Activated CD8-positive, alpha-beta T cell treated with anti-CD3 and anti-CD28 coated beads, Interleukin-2, amount 10 ng/mL, durations not matched to agents 7 days and 5 days (primary cell): ENCODE results near the gene OTOF. TPM values are rescaled to one million over a fixed set of nuclear protein-coding genes. Genes with fewer than 3 reads are reported as not detected.
A peak's percentile ranks its signal among the peaks of the same experiment; 100 is the strongest.

Experiments used
- ATAC-seq: fragments of 150-1000 bp; cut with Tn5 transposase; one replicate; pipeline ENCODE4 v1.10.0; 2021; ENCODE audit warnings: moderate library complexity
- CTCF ChIA-PET: fragments of 350-600 bp; sonication (Branson Sonifier 250); formaldehyde crosslinking; loops from one replicate; lab custom pipeline; 2021; ENCODE audit warnings: antibody characterized with exemption; lab: Charles Lee
- POLR2A ChIA-PET: fragments of 350-600 bp; sonication (Branson Sonifier 250); formaldehyde crosslinking; loops from one replicate; lab custom pipeline; 2021; ENCODE audit warnings: antibody characterized with exemption; lab: Charles Lee
- DNase-seq: peaks from one replicate; pipeline ENCODE4 v3.0.0-alpha.2; 2020
- H3K27ac Mint-ChIP-seq: one replicate; pipeline ENCODE4 v1.8.0; 2021; ENCODE audit warnings: mild to moderate bottlenecking, mixed read lengths
- H3K27me3 Mint-ChIP-seq: one replicate; pipeline ENCODE4 v1.8.0; 2021; ENCODE audit warnings: low read depth, mixed read lengths
- H3K36me3 Mint-ChIP-seq: one replicate; pipeline ENCODE4 v1.8.0; 2021; ENCODE audit warnings: low read depth, mixed read lengths
- H3K4me1 Mint-ChIP-seq: one replicate; pipeline ENCODE4 v1.8.0; 2021; ENCODE audit warnings: low read depth, mixed read lengths
- H3K4me3 Mint-ChIP-seq: one replicate; pipeline ENCODE4 v1.8.0; 2021; ENCODE audit warnings: mild to moderate bottlenecking, mixed read lengths
- H3K9me3 Mint-ChIP-seq: one replicate; pipeline ENCODE4 v1.8.0; 2022; ENCODE audit warnings: mixed read lengths; ENCODE audit not compliant: insufficient read depth
- total RNA-seq, 2 experiments: library from RNA; stranded (reverse); gene quantifications; one replicate each; pipeline ENCODE4 v1.2.3, GENCODE V29; 2021

Gene OTOF
- total RNA-seq, 2 experiments from 2014 or later: 17.2 to 19.9 TPM

DNA sequence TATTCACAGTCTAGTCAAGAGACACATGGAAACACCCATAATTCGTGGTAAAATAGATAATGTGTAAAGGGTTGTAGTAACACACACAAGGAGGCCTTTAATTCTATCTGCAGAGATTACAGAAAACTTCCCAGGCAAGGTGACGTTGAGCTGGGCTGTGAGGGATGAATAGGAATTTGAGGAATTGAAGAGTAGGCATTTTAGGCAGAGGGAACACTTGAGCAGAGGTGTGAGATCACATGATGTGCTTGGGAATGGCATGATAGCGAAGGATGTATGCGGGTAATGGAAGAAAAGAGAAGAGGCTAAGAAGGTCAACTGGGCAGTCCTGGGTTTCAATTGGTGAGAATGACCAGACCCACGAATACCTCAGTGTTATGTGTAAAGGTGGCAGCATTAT is 56.0 kb downstream of the OTOF start:
- Mint-ChIP-seq H3K9me3 (no peaks in the 10 kb centered on the region), H3K4me1 (no peaks in the 10 kb centered on the region), H3K36me3 (no peaks in the 10 kb centered on the region), H3K27me3 (peaks cover 26% of the 10 kb centered on the region), H3K4me3 (no peak overlapping the region), H3K27ac (no peak overlapping the region)
- ATAC-seq (no peak), DNase-seq (no peak)
- POLR2A ChIA-PET: no interaction called here
- CTCF ChIA-PET: no interaction called here

DNA sequence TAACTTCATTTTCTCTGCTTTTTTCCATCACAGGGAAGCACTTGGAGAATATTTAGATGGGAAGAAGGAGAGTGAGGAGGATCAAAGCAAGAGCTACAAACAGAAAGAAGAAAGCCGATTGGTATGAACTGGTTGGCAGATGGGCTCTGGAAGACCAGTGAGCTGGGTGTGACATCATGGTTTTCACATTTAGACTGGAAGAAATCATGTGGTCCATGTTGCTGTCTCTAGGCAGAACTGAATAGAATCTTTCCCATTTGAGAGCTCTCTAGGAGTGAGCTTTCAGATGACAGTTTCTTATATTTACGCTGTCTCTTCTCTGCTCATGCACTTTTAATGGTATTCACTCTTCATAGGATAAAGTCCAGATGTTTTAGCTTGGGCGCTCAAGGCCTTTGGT is 63.6 kb downstream of the OTOF start:
- ATAC-seq (no peak), DNase-seq (no peak)
- ChIA-PET POLR2A (no interaction called here), CTCF (interaction anchor here (0.9 to 1.4 kb wide), 2 partner anchors 9 to 69 kb away, joined by 3 read pairs; partner anchors contain the start of gene SELENOI)
- H3K27ac Mint-ChIP-seq: no peak overlapping the region
- no peak overlapping the region for H3K4me3 Mint-ChIP-seq
- peaks cover 8% of the 10 kb centered on the region for H3K27me3 Mint-ChIP-seq
- no peaks in the 10 kb centered on the region for H3K36me3 Mint-ChIP-seq
- peaks cover 9% of the 10 kb centered on the region for H3K4me1 Mint-ChIP-seq
- no peaks in the 10 kb centered on the region for H3K9me3 Mint-ChIP-seq

- ChIA-PET CTCF (no interaction called here), POLR2A (no interaction called here)
- Mint-ChIP-seq H3K4me1 (peaks cover 9% of the 10 kb centered on the region), H3K36me3 (no peaks in the 10 kb centered on the region), H3K27ac (peak overlapping the region; percentile 5), H3K9me3 (no peaks in the 10 kb centered on the region), H3K27me3 (peaks cover 9% of the 10 kb centered on the region), H3K4me3 (peak overlapping the region; percentile 27)
- ATAC-seq (peak; percentile 47), DNase-seq (no peak)
Observed at GRCh38 chr2:26412091-26412673, 65.7 kb downstream of the OTOF start.

DNA sequence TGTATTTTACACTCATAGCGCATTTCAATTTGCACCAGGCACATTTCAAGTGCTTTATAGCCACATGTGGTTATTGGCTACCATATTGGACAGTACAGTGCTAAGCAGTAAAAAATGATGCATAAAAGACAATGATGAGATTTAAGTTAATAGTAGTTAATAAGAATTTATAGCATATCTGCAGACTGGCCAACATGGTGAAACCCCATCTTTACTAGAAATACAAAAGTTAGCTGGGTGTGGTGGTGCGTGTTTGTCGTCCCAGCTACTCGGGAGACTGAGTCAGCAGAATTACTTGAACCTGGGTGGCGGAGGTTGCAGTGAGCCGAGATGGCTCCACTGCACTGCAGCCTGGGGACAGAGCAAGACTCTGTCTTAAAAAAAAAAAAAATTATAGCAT is 66.5 kb downstream of the OTOF start:
- Mint-ChIP-seq H3K4me1 (peaks cover 9% of the 10 kb centered on the region), H3K4me3 (no peak overlapping the region), H3K36me3 (no peaks in the 10 kb centered on the region), H3K27ac (no peak overlapping the region), H3K27me3 (peaks cover 5% of the 10 kb centered on the region), H3K9me3 (no peaks in the 10 kb centered on the region)
- DNase-seq (no peak), ATAC-seq (no peak)
- CTCF ChIA-PET: interaction anchor here (1.3 kb wide), 1 partner anchor 36 kb away, joined by 3 read pairs; no protein-coding TSS in a partner anchor
- POLR2A ChIA-PET: no interaction called here

- Mint-ChIP-seq H3K36me3 (no peaks in the 10 kb centered on the region), H3K27ac (no peak overlapping the region), H3K27me3 (peaks cover 5% of the 10 kb centered on the region), H3K9me3 (no peaks in the 10 kb centered on the region), H3K4me3 (no peak overlapping the region), H3K4me1 (peaks cover 9% of the 10 kb centered on the region)
- CTCF ChIA-PET: interaction anchor here (1.3 kb wide), 1 partner anchor 35 kb away, joined by 3 read pairs; no protein-coding TSS in a partner anchor
- POLR2A ChIA-PET: no interaction called here
- no peak for ATAC-seq
- DNase-seq: no peak
Observed at GRCh38 chr2:26410764-26411243, 67.1 kb downstream of the OTOF start.

DNA sequence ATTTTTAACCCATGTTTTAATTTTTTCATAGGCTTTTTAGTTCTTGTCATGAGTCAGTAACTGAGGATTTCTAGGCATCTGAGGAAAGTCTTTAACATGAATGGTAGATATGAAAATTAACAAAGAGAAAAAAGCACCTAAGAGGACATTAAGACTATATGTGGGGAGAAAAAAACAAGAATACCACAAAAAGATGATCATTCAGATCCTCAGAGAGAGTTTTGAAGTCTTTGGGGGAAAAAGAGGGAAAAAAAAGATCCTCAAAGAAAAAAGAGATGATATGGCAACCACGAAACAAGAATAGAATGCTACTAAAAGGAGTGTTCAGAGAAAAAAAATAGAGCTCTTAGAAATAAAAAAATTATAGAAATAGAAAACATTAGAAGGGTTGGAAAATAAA is 68.1 kb downstream of the OTOF start:
- ChIA-PET CTCF (interaction anchor here (0.7 to 1.4 kb wide), 2 partner anchors 29 to 60 kb away, joined by 3 to 7 read pairs; no protein-coding TSS in a partner anchor), POLR2A (interaction anchor here (1.3 kb wide), 1 partner anchor 10 kb away, joined by 3 read pairs; no protein-coding TSS in a partner anchor)
- Mint-ChIP-seq H3K4me3 (no peak overlapping the region), H3K27me3 (peaks cover 5% of the 10 kb centered on the region), H3K4me1 (peaks cover 9% of the 10 kb centered on the region), H3K9me3 (no peaks in the 10 kb centered on the region), H3K36me3 (no peaks in the 10 kb centered on the region), H3K27ac (no peak overlapping the region)
- ATAC-seq: no peak
- DNase-seq: no peak

DNA sequence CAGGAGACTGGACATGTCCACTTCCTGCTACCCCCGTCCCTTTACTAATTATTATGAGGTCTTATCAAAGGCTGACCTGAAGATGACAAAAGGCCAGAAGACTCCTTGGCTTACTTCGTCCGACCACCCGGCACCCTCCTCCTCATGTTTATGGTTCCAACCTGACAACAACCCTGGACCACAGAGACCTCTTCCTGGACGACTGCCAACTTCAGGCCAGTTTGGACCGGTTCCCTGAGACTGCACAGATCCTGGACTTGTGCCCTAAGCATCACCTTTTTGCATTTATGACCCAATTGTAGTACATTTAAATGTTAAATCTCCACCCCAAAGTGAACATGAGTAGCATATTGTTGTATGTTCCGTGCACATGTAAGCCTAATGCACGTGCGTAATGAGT is 70.4 kb downstream of the OTOF start:
- Mint-ChIP-seq H3K9me3 (no peaks in the 10 kb centered on the region), H3K36me3 (no peaks in the 10 kb centered on the region), H3K4me3 (no peak overlapping the region), H3K27ac (no peak overlapping the region), H3K4me1 (peaks cover 9% of the 10 kb centered on the region), H3K27me3 (peaks cover 5% of the 10 kb centered on the region)
- ATAC-seq: no peak
- no peak for DNase-seq
- POLR2A ChIA-PET: no interaction called here
- CTCF ChIA-PET: interaction anchor here (0.6 kb wide), 1 partner anchor 352 kb away, joined by 3 read pairs; no protein-coding TSS in a partner anchor

Other genes with a start within 250 kb of the OTOF start
- 100 to 1,000 TPM; 119 to 124 TPM for gene HADHA, start 233.5 kb downstream of the OTOF start, total RNA-seq
- gene HADHB, start 233.2 kb downstream of the OTOF start, total RNA-seq: 10 to 100 TPM; 59.1 to 63.5 TPM
- 10 to 100 TPM; 36.8 to 37.6 TPM for gene SELENOI, start 132.0 kb downstream of the OTOF start, total RNA-seq
- 1 to 10 TPM; 5.8 TPM for gene ADGRF3, start 131.3 kb downstream of the OTOF start, total RNA-seq
- gene DRC1, start 76.2 kb downstream of the OTOF start, total RNA-seq: not detected
- not detected for gene CIB4, start 163.2 kb upstream of the OTOF start, total RNA-seq
- not detected for gene KCNK3, start 214.6 kb upstream of the OTOF start, total RNA-seq